Endothelial cell of umbilical vein (primary cell): ENCODE data around the gene ADGRG1. TPM values are rescaled to one million over a fixed set of nuclear protein-coding genes. Genes with fewer than 3 reads are reported as not detected.

Experiments used
- BruUV-seq: library from RNA; stranded (reverse); fragments of 400-500 nt; replicated peaks from 2 replicates; lab custom pipeline; 2021; lab: Mats Ljungman, UMichigan
- CTCF ChIA-PET: fragments of 300-600, 350-600 bp; sonication (Branson Sonifier 250); formaldehyde crosslinking; loops from one replicate; lab custom pipeline; 2021; ENCODE audit warnings: antibody characterized with exemption, inconsistent platforms; lab: Charles Lee
- POLR2A ChIA-PET: fragments of 300-600, 350-600 bp; sonication (Branson Sonifier 250); formaldehyde crosslinking; loops from one replicate; lab custom pipeline; 2021; ENCODE audit warnings: antibody characterized with exemption, inconsistent platforms; lab: Charles Lee
- DNase-seq: peaks from one replicate; pipeline ENCODE4 v3.0.0-alpha.2; 2011; ENCODE audit warnings: low read depth, low spot score
- FAIRE-seq: peaks from 2 replicates; lab custom pipeline; 2011; peaks lifted over from hg19 to GRCh38; lab: Jason Lieb, UNC
- H2AFZ ChIP-seq: 2 replicates; pipeline ENCODE4 v1.6.0; 2012; ENCODE audit warnings: low read depth, low read length, control low read depth, inconsistent platforms
- H3K27ac ChIP-seq: 2 replicates; pipeline ENCODE4 v1.5.1; 2011; ENCODE audit warnings: low read depth, mild to moderate bottlenecking, control low read depth, low read length, moderate library complexity; ENCODE audit not compliant: insufficient read depth
- H3K27me3 ChIP-seq, 2 experiments: 2 replicates each; pipeline versions ENCODE4 v1.6.0 to v1.6.1; 2011; ENCODE audit warnings: low read length in 2 of 2, mixed read lengths in 1 of 2; ENCODE audit not compliant: control insufficient read depth in 2 of 2, insufficient read depth in 2 of 2
- H3K36me3 ChIP-seq, 2 experiments: 2 replicates in 1 of 2; 3 replicates in 1 of 2; pipeline ENCODE4 v1.5.1; 2011; ENCODE audit warnings: low read length in 2 of 2, mild to moderate bottlenecking in 1 of 2, moderate library complexity in 1 of 2; ENCODE audit not compliant: control insufficient read depth in 2 of 2, insufficient read depth in 2 of 2; ENCODE audit errors: extremely low read depth in 1 of 2
- H3K4me1 ChIP-seq: 3 replicates; pipeline ENCODE4 v1.5.1; 2011; ENCODE audit warnings: mild to moderate bottlenecking, low read length; ENCODE audit not compliant: control insufficient read depth, insufficient read depth; ENCODE audit errors: extremely low read depth
- H3K4me2 ChIP-seq: 2 replicates; pipeline ENCODE4 v1.6.1; 2011; ENCODE audit warnings: low read length, control low read depth, mixed read lengths; ENCODE audit not compliant: insufficient read depth
- H3K4me3 ChIP-seq, 3 experiments: fragments of 200-600 bp in 1 of 3; sonication (generic), shearing (Covaris generic) in 1 of 3; replicated peaks in 1 of 3; 2 replicates each; pipeline ENCODE4 v1.5.1; 2011 to 2016; ENCODE audit warnings: control low read depth in 3 of 3, low read length in 3 of 3, mild to moderate bottlenecking in 2 of 3, inconsistent platforms in 1 of 3, low read depth in 1 of 3, moderate library complexity in 1 of 3; ENCODE audit not compliant: insufficient read depth in 1 of 3
- H3K79me2 ChIP-seq: 2 replicates; pipeline ENCODE4 v1.6.0; 2012; ENCODE audit warnings: low read length, inconsistent platforms; ENCODE audit not compliant: control insufficient read depth, insufficient read depth
- H3K9ac ChIP-seq: replicated peaks from 2 replicates; pipeline ENCODE3; 2011; ENCODE audit warnings: low read length, control low read depth; ENCODE audit not compliant: insufficient read depth; ENCODE audit errors: extremely low read depth
- H3K9me1 ChIP-seq: replicated peaks from 3 replicates; pipeline ENCODE4 v1.6.0; 2011; ENCODE audit warnings: mild to moderate bottlenecking, low read length; ENCODE audit not compliant: control insufficient read depth, insufficient read depth; ENCODE audit errors: extremely low read depth
- H3K9me3 ChIP-seq: replicated peaks from 2 replicates; pipeline ENCODE4 v1.5.1; 2012; ENCODE audit warnings: low read length, inconsistent platforms; ENCODE audit not compliant: control insufficient read depth, insufficient read depth
- H4K20me1 ChIP-seq: replicated peaks from 2 replicates; pipeline ENCODE3; 2011; ENCODE audit warnings: mild to moderate bottlenecking, low read length; ENCODE audit not compliant: control insufficient read depth, insufficient read depth; ENCODE audit errors: extremely low read depth
- EZH2 ChIP-seq: IDR thresholded peaks from 2 replicates; pipeline ENCODE4 v1.6.1; 2012; ENCODE audit warnings: borderline replicate concordance, low read depth, mild to moderate bottlenecking, moderate library complexity, low read length, inconsistent platforms; ENCODE audit not compliant: severe bottlenecking
- FOS ChIP-seq: IDR thresholded peaks from 2 replicates; pipeline ENCODE4 v1.6.1; 2011; ENCODE audit warnings: mild to moderate bottlenecking, low read length, moderate library complexity, borderline replicate concordance; ENCODE audit not compliant: insufficient read depth
- GATA2 ChIP-seq: IDR thresholded peaks from 2 replicates; pipeline ENCODE4 v1.7.0; 2011; ENCODE audit warnings: low read depth, mild to moderate bottlenecking, moderate library complexity, mixed read lengths, low read length; ENCODE audit not compliant: insufficient read length, insufficient read depth
- JUN ChIP-seq: IDR thresholded peaks from 2 replicates; pipeline ENCODE4 v1.6.1; 2011; ENCODE audit warnings: borderline replicate concordance, low read depth; ENCODE audit not compliant: insufficient read length, insufficient read depth
- MYC ChIP-seq: IDR thresholded peaks from one replicate; pipeline ENCODE4 v1.6.1; 2011; ENCODE audit warnings: mild to moderate bottlenecking, low read depth, low read length
- POLR2A ChIP-seq: IDR thresholded peaks from 2 replicates; pipeline ENCODE4 v1.6.1; 2012; ENCODE audit warnings: low read depth, mild to moderate bottlenecking, control low read depth, low read length
- POLR2AphosphoS5 ChIP-seq: IDR thresholded peaks from 2 replicates; pipeline ENCODE4 v1.6.1; 2012; ENCODE audit warnings: low read depth, mild to moderate bottlenecking, control low read depth, low read length, moderate library complexity; ENCODE audit not compliant: insufficient read depth
- dilution Hi-C: fragments of 300-500 bp; cut with MboI; formaldehyde crosslinking; loops from one replicate; pipeline ENCODE4 v1.15.0; 2019; ENCODE audit warnings: low sequenced_read_pairs; ENCODE audit not compliant: extremely low pct_ligation_motif_present
- intact Hi-C: fragments of 100-400 bp; cut with micrococcal nuclease; formaldehyde crosslinking; loops from one replicate; pipeline ENCODE4 v1.10.0; 2022
- polyA plus RNA-seq, 4 experiments: library from polyadenylated mRNA; depleted of rRNA in 3 of 4; stranded (reverse) in 3 of 4; unstranded in 1 of 4; fragments of >200 nt; gene quantifications; 2 replicates each; pipeline versions ENCODE4 v1.2.1 to v1.2.3, GENCODE V29; 2011 to 2012; ENCODE audit warnings: missing spikeins in 1 of 4
- total RNA-seq: library from RNA; stranded (reverse); gene quantifications from 2 replicates; pipeline ENCODE4 v1.2.3, GENCODE V29; 2021
- TF ChIP-seq, protein P1 (sequence below): IDR thresholded peaks from 2 replicates; pipeline ENCODE4 v1.6.1; 2011; ENCODE audit not compliant: insufficient read depth, insufficient read length
- TF ChIP-seq, protein P2 (sequence below), 2 donors: IDR thresholded peaks; 1 replicate in 1 of 2; 2 replicates in 1 of 2; pipeline ENCODE4 v1.5.1; 2011; ENCODE audit warnings: low read length in 2 of 2, mild to moderate bottlenecking in 2 of 2, moderate library complexity in 2 of 2, control low read depth in 1 of 2, inconsistent platforms in 1 of 2, low read depth in 1 of 2; ENCODE audit not compliant: insufficient read depth in 1 of 2; ENCODE audit errors: extremely low read depth in 1 of 2

The ADGRG1 gene
- total and polyA plus RNA-seq, 2 donors (not counting 3 experiments of a cell fraction or from before 2014, with no cell fraction given): 45.6 to 92.5 TPM

DNA sequence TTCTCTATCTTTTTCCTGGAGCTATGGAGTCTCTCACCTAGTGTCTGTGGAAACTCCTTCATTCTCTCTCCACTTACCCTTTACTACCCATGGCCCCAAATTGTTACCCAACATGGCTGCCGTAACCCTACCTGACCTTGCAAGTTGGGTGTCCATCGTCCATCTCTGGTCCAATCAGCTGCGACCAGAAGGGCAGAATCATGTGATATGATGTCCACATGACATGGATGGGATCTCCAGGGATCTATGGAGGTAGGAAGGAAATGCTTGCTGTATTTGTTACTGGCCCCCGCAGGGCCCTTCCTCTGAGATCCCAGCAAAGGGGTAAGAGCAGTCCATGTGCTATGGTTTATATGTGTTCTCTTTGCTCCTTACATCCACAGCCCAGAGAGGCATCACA, 58.1 kb downstream of the ADGRG1 start:
- Histone ChIP-seq H3K27ac (no peak overlapping the region), H3K4me1 (no peaks in the 10 kb centered on the region), H3K79me2 (no peaks in the 10 kb centered on the region), H3K27me3 (peaks cover 4 to 7% of the 10 kb centered on the region in 2 experiments), H3K9me1 (no peaks in the 10 kb centered on the region), H2AFZ (no peak overlapping the region), H3K9ac (no peak overlapping the region), H3K4me3 (no peak overlapping the region), H4K20me1 (no peaks in the 10 kb centered on the region), H3K36me3 (no peaks in the 10 kb centered on the region), H3K9me3 (no peaks in the 10 kb centered on the region), H3K4me2 (no peak overlapping the region)
- BruUV-seq: no TSS peak
- no peak for DNase-seq
- ChIA-PET POLR2A (no interaction called here), CTCF (interaction anchor here (1.2 to 3.4 kb wide), 2 partner anchors 37 to 96 kb away, joined by 3 to 15 read pairs; no protein-coding TSS in a partner anchor)
- TF ChIP-seq FOS: no peak
- dilution Hi-C loops: no loop called here
- no peak for FAIRE-seq
- intact Hi-C loops: no loop called here

DNA sequence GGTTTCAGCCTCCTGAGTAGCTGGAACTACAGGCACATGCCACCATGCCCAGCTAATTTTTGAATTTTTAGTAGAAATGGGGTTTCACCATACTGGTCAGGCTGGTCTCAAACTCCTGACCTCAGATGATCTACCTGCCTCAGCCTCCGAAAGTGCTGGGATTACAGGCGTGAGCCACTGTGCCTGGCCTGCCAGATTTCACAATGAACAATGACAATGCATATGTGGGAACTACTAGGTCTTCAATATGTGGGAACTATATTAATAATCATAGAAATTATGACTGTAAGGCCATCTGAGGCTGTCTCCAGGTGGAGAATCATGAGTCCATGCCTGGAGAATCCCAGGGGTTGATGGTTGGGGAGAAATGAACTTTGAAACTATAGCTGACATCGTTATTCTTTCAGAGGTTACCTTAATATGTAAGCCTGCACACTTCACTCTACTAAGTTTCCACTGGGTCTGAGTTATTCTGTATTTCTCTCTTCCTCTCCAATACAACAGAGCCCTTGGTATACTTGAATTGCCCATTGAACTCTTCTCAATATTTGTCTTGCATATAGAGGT, 59.0 kb downstream of the ADGRG1 start:
- no peaks in the 10 kb centered on the region for H3K36me3 ChIP-seq
- no peak overlapping the region for H3K27ac ChIP-seq
- no peak overlapping the region for H2AFZ ChIP-seq
- H3K9ac ChIP-seq: no peak overlapping the region
- H3K9me3 ChIP-seq: no peaks in the 10 kb centered on the region
- no TSS peak for BruUV-seq
- no peaks in the 10 kb centered on the region for H3K79me2 ChIP-seq
- DNase-seq: no peak
- H4K20me1 ChIP-seq: no peaks in the 10 kb centered on the region
- dilution Hi-C loops: no loop called here
- CTCF ChIA-PET: interaction anchor here (1.2 to 3.4 kb wide), 2 partner anchors 36 to 97 kb away, joined by 3 to 15 read pairs; no protein-coding TSS in a partner anchor
- no peaks in the 10 kb centered on the region for H3K4me1 ChIP-seq
- H3K27me3 ChIP-seq: peaks cover 4 to 7% of the 10 kb centered on the region in 2 experiments
- intact Hi-C loops: no loop called here
- no peak for FAIRE-seq
- H3K4me3 ChIP-seq: no peak overlapping the region
- POLR2A ChIA-PET: no interaction called here
- H3K4me2 ChIP-seq: no peak overlapping the region
- TF ChIP-seq EZH2: no peak
- TF ChIP-seq, protein P1, sequence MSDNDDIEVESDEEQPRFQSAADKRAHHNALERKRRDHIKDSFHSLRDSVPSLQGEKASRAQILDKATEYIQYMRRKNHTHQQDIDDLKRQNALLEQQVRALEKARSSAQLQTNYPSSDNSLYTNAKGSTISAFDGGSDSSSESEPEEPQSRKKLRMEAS: no peak
- TF ChIP-seq GATA2: no peak
- no peak for TF ChIP-seq POLR2AphosphoS5
- TF ChIP-seq FOS: no peak
- no peak for TF ChIP-seq MYC
- no peak for TF ChIP-seq POLR2A
- no peak for TF ChIP-seq JUN
- TF ChIP-seq, protein P2, sequence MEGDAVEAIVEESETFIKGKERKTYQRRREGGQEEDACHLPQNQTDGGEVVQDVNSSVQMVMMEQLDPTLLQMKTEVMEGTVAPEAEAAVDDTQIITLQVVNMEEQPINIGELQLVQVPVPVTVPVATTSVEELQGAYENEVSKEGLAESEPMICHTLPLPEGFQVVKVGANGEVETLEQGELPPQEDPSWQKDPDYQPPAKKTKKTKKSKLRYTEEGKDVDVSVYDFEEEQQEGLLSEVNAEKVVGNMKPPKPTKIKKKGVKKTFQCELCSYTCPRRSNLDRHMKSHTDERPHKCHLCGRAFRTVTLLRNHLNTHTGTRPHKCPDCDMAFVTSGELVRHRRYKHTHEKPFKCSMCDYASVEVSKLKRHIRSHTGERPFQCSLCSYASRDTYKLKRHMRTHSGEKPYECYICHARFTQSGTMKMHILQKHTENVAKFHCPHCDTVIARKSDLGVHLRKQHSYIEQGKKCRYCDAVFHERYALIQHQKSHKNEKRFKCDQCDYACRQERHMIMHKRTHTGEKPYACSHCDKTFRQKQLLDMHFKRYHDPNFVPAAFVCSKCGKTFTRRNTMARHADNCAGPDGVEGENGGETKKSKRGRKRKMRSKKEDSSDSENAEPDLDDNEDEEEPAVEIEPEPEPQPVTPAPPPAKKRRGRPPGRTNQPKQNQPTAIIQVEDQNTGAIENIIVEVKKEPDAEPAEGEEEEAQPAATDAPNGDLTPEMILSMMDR (IDR thresholded peaks at IDR 0.05; ENCODE audit: extremely low read depth in 1 of 2, insufficient read depth in 1 of 2, low read depth in 1 of 2, low read length in 2 of 2): no peak
- H3K9me1 ChIP-seq: no peaks in the 10 kb centered on the region
